Measurements from ENCODE around the gene FREY1.

Gene FREY1, protein sequence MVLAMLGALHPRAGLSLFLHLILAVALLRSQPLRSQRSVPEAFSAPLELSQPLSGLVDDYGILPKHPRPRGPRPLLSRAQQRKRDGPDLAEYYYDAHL

DNA sequence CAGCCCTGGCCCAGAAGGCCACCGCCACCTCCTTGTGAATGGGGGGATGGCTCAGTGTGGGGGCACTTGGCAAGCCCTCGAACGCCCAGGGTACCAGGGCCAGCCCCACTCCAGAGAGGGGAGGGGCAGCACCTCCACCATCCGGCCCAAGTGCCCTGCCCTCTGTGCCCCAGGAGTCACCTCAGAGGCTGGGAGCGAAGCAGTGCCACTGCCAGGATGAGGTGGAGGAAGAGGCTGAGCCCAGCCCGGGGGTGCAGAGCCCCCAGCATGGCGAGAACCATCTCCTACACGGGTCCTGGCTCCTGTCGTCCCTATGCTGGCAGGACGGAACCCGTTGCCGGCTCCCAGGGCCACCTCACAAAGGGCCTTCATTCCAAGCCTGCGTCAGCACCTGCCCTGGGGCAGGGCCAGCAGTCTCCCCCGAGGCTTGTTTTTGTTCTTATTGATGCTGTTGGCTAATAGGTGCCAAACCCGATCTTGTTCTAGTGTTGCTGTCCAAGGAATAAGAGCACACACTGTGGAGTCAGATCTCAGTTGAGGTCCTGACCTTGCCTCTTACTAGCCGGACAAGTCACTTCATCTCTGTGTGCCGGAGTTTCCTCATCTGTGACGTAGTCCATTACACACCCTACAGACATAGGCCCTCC lies at the start of gene FREY1:
TSS of gene FREY1 (minus strand) at position 307 of the 647 bp plus-strand sequence. CDS start at position 281, 26 bp downstream.
- DNase-seq = no peak

DNA sequence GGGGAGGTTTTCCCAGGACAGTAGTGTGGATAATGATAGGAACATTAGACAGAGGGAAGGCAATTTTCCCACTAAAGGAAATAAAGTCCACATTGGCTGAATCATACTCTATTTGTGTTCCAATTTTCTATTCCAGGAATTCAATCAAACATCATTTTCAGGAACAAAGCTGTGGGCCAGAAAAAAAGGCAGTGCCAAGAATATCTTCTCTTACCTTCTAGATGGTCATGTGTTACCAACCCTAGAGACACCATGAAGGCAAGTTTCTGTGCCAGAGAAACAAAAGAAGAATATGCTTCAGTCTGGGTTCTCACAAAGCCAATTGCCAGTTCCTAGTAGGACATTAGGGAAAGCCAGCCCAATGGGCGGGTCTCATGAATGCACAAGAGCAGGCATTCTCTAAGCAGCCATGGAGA lies 42.9 kb upstream of the FREY1 start:
- no peak for DNase-seq

DNA sequence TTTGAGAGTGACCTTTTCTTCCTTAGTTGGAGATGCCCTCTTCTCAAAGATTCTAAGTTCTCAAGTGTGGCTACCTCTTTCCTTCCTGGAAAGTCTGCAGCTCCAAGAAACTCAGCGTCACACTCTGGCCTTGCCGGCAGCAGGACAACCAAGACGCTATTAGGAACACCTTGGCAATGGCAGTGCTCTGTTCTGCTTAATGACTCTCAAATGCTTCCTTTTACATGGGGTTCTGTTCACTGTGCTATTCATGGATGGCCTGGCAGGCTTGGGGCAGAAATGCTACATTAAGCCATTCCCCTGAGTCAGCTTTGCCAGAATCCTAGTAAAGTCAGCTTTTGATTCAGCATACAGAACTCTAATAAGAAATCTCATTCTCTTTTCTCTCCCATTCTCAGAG lies 41.3 kb upstream of the FREY1 start:
- no peak for DNase-seq

DNA sequence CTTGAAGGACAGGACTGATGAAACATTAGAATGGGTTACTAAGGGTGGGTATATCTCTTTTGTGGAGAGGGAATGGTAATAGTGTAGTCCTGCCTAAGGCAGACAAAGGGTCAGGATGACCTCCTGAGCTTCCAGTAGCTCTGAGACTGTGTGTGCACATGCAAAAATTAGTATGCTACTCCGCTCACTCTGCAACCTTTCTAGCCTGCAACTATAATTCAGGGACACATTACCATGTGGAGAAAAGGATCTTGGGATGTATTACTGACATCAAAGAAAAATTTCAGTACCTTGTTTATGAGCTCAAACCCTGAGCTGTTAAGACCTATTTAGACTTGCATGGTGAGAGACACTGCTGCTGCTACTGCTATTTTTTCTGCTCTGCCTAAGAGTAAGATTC lies 40.8 kb upstream of the FREY1 start:
- DNase-seq = no peak

DNA sequence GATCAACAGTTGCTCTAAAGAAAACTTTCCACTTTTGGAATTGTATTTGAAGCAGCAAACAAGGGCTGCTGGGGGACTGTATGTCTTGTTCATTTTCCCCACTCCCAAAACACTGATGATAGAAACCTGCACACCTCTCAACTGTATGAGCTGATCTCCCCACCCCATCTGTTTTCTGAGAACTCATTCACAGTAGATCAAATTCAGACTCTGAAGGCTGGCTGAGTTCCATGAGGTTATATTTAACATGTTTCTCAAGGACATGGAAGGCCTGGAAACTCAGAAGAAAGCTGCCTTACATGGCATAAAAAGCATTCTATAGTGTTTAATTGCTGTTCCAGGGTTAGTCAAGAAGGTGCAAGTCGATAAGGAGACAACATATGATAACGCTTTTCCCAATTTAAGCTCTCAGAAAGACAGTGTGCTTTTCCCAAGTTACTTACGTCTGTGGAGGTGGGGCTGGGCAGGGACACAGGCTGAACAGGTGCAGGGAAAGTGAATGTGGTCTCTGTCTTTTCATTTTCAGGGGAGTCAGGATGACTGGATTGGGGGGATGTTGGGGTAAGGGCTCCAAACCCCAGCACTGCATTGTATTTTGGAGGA lies 38.4 kb upstream of the FREY1 start:
- DNase-seq = no peak

DNA sequence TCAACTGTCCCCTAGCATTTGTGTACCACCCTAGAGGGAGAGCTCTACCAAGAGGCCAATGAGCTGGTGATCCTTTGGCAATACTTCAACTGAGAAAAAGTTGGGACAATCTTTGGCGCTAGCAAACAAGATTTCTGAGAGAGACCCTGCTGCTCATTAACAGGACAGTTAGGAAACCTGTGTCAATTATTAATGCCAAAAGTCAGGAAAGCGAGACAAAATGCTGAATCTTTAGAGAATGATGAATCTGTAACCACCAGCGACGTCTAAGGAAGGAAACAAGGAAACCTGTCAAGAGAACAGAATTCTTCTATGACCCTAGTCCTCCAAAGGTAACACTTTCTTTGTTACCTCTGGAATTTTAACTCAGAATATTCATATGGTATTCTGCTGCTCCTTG lies 35.3 kb upstream of the FREY1 start:
- no peak for DNase-seq

DNA sequence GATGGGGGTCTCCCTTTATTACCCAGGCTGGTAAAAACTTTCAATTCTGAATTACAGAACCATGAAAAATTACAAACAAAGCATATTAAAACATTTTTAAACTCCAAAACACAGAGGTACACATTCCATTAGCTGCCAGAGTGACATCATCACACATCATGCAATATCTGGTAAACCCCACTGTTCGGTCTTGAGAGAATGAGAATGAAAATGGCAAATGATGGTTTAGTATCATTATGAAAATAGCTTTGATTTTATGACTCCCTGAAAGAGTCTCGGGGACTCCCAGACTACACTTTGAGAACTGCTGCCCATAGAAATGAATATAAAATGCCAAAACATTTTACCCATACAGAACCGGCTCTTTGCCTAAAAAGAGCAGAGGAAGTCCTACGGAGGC lies 34.2 kb upstream of the FREY1 start:
- no peak for DNase-seq

DNA sequence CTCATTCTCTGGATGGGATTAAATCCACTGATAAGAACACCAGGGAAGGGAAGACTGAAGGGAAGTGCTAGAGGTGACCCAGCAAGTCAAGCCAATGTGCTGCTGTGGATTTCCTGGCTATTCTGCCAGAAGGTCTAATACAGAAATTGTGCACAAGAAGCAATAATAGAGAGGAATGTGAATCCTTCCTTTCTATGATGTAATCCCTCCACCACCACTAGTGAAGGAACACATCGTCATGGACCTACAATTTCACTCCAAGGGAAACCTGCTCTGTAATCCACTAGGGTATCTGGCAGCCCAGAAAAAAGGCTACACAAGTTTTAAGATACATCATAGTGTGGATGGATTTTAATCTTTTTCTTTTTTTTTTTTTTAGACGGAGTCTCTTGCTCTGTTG lies 32.8 kb upstream of the FREY1 start:
- no peak for DNase-seq

DNA sequence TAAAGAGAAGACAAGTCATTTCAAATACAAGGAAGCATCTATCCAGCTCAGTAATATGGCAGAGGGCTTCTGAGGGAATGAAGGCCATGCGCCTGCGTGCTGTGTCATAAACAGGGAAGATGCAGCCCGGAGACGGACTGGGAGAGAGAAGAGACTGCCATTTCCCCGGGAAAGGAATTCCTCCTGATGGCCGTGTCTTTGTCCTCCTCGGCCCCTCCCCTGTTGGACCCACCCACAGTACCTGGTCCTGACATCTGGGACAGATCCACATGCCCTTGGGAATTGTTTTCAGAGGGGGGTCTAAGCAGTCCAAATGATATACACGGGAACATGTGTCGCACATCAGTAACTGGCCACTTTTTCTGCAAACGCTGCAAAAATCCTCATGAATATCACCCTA lies 30.8 kb upstream of the FREY1 start:
- DNase-seq = no peak

DNA sequence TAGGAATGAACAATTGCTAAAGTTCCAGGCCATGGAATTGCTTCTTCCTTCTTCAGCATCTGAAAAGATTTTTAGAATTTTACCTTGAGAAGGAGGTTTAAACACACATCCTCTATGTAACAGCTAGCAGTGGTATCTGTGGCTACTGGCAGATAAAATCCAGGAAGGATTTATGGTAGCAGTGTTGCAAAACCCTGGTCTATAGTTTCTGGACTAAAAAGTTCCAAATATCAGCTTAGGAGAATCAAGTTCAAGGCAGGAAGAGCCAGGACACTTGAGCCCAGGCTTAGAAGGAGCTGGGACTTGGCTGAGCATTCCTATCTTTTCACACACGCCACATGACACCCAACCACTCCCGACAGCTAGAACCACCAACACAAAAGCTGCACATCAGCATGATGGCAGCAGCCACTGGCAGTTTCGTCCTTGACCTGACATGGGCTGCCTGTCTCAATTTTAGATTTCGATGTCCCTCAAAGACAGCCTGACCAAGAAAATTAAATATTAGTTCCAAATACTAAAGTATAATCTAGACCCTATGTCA lies 29.5 kb upstream of the FREY1 start:
- DNase-seq = no peak

DNA sequence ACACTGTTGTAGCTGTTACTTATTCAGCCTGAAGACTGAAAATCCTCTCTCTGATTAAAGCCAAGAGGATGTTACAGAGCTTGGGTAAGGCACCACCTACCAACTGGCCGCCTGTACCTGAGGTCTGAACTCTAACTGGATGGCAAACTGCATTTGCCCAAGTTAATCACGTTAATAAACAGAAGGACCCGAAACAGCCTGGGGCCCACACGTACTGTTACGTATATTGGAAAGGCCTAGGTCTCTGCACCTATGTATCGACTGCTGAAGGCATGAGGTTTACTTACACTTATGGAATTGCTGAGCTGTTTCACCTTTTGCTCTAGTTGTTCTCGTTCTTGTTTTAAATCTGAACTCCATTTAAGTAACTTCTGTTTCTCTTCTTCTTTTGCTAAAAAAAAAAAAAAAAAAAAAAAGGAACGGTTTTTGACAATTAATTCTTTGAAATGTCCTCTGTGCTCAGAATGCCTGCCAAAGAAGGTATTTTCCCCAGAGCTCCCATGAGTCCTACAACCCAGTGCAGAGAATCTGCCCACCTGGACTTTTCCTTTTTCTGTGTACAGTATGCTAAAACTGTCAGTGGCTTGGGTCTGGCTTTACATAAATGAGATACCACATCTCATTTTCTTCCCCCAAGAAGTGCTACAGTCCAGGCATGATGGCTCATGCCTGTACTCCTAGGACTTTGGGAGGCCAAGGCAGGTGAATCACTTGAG lies 28.4 kb upstream of the FREY1 start:
- no peak for DNase-seq

DNA sequence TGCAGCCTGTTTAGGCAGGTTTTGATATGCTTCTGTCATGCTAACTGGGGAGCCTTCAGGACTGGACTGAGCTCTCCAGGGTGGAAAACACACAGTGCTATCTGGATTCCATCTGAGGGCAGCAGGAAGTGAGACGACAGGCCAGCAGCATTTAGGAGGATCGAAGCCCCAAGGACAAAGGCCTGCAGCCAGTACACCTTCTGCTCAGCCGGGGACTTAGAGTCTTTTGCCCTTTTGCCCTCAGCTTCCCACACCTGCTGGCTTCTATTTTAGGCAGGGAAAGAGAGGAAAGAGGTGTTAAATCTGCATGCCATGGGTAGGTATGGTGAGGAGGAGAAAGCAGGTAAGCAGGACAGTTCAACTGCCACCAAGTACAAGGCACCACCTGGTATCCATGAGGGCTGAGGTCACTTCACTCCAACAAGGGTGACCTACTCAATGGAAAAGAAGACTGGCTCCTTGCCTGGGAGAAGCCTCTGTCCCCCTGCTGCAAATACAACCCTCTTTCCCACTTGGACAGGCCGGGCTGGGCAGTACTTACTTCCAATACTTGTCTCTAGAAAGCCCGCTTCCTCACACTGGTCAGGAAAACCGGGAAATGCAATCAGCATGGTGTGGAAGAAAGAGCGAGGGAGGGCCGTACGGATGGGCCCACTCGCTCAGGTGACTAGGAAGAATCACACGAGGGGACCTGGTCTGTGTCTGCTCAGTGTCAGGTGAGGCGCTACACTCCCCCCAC lies 27.7 kb upstream of the FREY1 start:
- DNase-seq = no peak

DNA sequence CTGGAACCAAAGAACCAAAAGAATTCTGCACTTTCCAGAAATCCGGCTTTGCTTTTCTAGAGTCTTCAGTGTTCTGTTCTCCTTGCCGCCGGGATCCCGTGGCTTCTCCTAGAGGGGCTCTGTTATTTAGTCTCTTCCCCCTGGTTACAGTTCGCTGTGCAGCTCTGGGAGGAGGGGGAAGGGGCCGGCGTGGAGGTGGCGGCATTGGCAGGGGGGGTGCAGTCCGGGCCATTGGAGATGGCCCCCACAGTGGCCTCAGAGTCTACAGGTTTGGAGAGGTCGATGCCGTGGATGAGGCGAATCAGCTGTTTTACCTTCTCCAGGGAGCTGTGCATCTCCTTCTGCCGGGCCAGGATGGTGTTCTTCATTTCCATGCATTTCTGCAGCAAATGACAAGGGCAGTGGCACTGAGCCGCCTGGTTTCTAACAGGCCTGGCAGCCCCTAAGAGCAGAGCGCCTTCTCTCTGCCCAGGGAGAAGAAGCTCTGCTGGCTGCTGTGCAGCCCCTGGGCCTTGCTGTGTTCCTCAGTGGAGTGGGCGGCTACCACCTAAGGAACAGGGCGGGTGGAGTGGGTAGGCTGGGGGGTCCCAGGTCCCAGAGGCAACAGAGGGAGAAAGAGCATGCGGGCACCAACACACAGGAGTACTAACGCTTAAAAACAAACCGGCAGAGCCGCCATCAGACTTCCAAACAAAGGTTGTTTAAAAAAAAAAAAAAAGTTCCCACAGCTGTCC lies 26.9 kb upstream of the FREY1 start:
- no peak for DNase-seq

DNA sequence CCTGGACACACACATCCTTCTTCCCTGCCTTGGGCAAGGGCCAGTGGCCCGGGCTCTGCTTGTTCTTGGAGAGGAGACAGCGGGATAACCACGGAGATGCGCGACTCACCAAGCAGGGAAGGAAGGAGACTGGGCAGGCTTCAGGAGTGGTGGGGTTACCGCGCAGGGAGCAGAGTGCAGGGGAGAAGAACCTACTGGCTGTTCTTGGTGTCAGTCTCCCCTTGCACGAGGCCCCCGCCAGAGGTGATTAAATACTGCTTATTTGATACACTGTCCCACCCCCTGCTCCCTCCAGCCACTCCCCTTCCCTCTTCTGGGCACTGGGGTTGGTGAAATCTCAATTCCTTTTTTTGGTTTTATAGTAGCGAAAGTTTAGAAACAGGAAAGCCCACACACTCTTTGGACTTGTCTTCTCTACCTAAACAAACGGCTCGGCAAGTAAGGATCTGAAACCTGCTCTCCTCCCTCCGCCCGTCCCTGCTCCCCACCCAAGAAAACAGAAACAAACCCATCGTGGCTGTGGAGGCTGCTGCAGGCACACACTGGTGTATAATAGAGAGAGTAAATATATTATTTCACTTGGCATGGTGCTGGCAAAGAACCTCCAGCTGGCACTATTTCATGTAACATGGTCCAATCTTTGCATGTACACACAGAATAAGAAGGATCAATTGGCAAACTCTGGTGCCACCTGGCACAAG lies 26.2 kb upstream of the FREY1 start:
- no peak for DNase-seq

DNA sequence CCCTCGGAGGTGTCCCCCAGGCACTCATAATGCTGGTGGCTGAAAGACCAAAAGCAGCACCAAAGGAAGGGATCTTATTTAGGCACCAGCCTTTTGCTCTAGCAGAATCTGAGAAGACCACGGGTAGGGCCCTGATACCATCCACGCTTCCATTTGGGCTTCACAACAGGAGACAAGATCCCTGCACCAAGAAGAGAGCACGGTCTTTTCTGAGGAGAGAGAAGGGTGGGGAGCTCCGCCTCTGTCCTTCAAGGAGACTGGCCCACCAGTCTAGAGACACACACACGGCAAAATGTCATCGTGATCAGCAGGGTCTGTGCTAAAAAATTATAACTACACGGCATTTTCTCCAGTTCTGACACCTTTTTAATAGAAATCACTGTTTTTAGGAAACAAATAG lies 25.1 kb upstream of the FREY1 start:
- no peak for DNase-seq

DNA sequence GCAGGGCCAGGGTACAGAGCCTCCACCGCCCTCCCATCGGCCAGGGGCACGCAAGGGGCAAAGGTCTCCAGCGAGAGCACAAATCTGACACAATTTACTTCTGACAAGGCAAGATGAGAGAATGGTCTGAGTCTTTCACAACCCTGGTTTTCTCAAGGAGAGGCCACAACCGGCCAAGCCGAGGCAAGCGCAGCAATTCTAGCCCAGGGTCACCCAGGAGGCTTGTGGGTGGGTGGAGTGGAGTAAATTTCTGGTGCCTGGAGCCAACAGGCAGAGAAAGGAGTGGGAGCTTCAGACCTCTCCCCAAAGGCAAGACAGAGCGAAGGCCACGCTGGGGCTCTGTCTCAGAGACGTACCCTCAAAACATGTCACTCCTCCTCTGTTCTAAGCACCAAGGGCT lies 24.7 kb upstream of the FREY1 start:
- no peak for DNase-seq

DNA sequence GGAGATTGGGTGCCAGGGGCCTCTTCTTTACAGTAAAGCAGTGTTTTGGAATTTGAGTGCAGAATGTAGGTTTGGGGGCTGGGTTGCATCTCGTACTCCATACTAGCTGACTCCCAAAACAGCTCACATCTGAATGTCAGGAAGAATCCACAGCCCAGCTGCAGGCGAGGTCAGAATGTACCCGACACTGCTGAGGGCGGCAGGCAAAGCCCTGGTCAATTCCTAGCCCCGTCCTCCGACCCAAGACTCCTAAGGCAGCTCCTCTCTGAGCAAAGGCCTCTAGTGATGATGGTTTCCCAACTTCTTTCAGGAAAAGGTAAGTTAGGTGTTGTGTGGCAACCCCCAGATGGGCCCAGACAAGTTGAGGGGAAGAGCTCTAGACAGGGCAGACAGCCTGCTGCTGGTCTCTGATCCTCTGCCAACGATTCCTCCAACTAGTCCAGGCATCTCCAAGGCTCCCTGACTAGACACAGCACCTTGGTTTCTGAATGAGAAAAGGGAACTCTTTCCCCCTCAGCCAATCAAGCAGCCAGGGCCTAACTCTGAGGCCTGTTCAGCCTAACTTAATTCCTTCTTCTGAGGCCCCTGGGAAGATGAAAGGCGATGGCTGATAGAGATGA lies 24.0 kb upstream of the FREY1 start:
- DNase-seq = no peak

DNA sequence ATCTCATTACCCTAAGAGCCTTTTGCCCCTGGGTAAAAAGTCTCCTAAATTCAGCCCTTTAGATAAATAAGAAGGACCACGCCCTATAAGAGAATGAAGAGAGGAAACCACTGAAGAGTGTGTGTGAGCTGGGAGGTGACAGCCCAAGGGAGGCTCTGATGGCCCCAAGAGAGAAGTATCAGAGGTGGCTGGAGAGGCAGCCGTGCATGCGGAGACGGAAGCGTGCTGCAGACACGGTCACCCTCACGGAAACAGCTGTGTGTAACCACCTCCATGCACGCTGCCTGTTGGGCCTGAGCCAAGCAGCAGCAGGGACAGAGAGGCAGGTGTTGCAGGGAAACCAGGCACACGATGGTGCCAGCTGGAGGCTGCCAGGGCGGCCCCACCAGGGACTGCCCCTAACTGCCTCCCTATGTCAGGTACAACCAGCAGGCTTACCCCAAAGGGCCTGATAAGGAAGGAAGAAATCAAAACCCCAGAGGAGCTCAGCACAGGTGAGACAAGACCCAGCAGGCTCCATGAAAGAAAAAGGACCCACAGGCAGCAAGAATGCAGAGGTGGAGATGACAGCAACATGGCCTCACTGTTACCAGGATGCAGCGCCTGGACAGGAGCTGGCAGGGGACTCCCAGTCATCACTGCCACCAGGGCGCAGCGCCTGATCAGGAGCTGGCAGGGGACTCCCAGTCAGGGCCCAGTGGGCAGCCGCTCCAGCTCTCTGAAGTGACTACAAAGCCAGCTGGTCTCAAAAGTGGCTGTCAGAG lies 23.1 kb upstream of the FREY1 start:
- DNase-seq = peak; percentile 56

DNA sequence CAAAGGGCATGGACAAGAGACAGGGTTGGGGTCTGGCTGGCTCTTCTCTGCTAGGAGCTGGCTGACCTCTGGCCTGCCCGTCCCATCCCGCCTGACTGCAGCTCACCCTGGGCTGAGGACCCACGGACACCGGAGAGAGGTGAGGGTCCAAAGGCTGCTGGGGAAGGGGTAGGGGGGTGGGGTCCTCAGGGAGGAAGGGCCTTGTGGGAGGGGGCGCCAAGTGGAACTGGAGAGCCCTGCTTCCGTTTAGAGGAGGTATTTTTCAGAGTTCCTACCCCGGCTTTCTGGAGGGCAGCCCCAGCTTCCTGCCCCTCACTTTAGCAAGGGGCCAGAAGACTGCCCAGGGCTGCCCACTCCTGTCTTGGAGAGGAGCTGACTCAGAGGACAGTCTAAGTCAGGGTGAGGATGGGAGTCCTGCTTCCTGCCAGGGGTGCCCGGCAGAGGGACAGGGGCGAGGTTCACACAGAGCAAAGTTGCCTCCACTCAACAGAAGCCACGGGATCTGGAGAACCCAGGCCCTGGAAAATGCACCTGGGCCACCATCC lies 22.5 kb upstream of the FREY1 start:
- no peak for DNase-seq

DNA sequence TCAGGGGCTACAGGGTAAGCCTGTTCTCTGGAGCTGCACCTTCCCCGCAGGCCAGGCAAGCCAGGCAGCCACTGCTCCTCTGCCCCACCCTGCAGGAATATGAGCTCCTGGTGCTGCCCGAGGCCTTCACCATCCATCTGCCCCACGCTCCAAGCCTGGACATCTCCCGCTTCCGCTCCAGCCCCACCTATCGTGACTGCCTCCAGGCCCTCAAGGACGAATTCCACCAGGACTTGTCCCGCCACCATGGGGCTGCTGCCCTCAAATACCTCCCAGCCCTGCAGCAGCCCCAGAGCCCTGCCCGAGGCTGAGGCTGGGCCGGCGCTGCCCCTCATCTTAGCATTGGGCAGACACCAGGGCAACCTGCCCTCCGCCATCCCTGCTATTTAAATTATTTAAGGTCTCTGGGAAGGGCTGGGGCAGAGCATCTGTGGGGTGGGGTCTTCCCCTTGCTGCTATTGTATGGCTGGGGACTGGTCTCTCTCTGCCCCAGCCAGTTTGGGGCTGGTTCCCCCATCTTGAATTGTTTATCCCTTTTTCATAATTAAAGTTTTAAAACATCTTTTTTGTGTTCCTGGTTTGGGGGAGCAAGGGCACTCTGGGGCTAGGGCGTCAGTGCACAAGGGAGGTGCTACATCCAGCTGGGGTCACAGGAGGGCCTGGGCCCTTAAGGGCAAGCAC lies 21.6 kb upstream of the FREY1 start:
- no peak for DNase-seq

Measured in NCI-H748 treated with DMSO at 0.1 percent for 48 hours (cell line).